ENCODE measurements around the gene SLC35E4.
"Not testable (repeated sequence)": the region's sequence is repeated elsewhere in the genome, so short reads cannot be mapped to it uniquely, and the experiment has no call there.

SLC35E4 gene

DNA sequence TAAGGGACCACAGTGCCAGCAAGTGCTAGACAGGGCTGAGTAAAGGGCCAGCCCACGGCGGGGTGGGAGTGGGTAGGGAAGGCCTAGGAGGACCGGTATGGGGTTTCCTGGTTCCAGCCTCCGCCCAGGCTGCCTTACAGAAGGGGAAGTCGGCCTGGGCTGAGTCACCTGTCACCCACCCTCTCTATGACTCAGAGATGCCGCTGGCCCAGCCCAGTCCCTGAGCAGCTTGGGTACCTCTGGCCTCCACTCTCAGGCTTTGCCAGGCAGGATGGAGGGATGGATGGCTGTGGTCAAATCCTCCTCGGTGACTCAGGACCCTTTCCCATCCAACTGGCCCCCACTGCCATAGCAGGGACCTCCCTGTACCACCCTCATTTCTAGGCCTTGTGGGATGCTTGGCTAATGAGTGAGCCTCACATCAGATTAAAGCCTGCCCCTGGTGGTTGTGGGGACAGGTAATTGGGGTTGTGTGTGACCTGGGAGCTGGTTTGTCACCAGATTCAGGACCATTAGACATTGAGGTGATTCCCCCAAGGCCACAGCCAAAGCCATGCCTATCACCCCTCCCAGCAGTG, 13.9 kb downstream of the SLC35E4 start:
- peak; percentile 55 to 73 (median 60) for DNase-seq (ENCODE audit: low read depth in 2 of 3, low spot score in 2 of 3)

DNA sequence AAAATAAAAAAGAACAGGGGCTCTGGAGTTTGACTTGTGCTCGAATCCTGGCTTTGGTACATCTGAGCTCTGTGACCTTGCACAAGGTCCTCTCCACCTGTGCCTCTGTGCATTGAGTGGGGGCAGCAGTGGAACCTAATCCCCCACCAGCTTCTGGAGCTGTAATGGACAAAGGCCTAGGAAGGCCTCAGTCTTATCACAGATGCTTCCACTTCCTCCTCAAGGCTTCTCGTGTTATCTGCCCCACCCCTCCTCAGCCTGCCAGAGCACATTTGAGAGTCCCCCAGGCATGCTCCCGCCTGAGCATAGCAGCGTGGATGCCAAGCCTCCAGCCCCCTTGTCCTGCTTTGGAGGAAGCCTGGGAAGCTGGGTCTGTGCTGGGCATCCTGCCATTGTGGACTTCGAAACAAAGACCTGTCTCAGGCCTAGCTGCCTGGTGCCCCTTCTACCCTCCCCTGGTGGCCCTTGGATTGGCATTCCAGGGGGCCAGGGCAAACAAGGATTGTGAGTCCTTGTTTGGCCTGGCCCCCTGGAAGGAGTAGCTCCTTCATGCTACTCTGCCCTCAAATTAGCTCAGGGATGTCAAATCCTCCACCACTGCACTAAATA, 15.0 kb downstream of the SLC35E4 start:
- no peak for DNase-seq (ENCODE audit: low read depth in 2 of 3, low spot score in 2 of 3)

DNA sequence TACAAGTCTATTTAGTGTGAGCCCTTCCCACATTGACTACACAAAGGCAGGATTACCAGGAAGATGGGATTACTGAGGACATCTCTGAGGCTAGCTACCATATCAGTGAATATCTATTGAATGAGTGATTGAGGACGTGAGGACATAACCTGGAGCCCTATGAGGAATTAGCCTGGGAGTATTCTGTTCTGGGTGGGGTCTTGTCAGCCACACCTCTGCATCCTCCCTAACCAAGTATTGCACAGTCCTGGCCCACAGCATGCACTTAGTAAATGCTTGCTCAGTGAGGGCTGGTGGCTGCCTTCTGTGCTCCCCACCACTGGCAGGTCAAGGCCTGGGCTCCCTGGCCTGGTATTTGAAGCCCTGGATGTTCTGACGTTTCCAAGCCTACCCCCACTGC, 17.3 kb downstream of the SLC35E4 start:
- no peak for DNase-seq (ENCODE audit: low read depth in 2 of 3, low spot score in 2 of 3)

DNA sequence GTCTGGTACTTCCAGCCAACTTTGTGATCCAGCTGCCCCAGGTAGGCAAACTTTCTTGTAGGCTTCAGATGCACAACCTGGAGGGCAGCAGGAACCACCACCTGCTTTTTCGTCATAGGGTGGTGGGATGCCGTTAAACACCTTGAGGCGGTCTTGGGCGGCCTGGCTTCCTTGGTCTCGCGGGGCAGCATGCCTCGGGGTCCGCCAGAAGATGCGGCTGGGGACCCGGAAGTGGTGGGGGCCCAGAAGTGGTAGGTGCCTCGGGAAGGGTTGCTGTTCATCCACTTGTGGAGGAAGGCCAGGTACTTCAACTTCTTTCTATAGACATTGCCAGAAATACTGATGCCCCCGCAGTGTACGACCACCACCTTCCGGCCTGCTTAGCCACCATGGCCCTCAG, 18.8 kb downstream of the SLC35E4 start:
- DNase-seq (ENCODE audit: low read depth in 2 of 3, low spot score in 2 of 3) = no peak

DNA sequence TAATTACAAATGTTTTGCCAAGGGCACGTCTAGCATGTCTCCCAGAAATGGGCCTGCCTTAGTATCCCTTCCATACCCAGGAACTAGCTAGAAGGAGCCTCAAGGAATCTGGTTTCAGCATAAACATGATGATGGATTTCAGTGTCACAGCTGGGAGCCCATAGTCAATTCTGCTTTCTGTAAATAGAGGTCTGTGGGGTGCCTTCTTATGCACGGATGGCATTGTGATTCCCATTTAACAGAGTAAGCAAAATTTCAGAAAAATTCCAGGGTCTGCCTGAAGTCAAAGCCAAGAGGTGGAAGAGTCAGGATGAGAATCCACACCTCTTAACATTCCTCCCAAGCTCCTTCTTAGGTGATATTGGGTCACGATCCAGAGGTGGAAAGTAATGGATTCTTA, 20.0 kb downstream of the SLC35E4 start:
- DNase-seq (ENCODE audit: low read depth in 2 of 3, low spot score in 2 of 3) = no peak

DNA sequence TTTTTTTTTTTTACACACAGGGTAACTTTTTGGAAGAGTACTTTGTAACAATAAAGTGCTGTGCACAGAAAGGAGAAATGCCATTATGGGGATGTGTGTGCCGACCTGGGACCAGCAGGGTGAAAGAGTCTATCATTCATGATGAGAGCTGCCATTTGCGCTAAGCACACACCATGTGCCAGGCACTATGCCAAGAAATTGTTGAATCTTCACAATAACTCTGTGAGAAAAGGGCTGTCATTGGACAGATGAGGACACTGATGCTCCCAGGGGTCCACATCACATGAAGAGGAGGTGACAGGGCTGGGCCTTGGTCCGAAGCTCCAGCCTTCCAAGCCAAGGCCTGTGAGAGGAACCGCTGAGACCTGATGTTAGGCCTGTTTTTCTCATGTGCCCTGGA, 26.5 kb downstream of the SLC35E4 start:
- DNase-seq (ENCODE audit: low read depth in 2 of 3, low spot score in 2 of 3) = no peak

DNA sequence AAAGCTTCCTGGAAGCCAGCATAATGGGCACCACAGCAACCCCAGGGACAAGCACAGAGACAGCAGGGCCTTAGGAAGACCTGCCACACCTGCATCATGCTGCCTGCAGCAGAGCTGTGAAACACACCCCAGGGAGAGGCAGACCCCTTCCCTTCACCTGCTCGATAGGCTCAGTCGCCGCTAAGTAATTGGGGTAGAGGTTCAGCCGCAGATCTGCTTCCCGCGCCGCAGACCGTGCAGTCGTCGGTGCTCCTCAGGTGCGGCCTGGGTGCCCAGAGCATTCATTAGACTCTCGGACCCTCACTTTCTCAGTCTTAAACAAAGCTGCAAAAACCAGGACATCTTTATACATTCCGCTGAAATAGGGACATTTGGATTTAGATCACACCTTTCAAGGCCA, 29.2 kb downstream of the SLC35E4 start:
- no peak for DNase-seq (ENCODE audit: low read depth in 2 of 3, low spot score in 2 of 3)

DNA sequence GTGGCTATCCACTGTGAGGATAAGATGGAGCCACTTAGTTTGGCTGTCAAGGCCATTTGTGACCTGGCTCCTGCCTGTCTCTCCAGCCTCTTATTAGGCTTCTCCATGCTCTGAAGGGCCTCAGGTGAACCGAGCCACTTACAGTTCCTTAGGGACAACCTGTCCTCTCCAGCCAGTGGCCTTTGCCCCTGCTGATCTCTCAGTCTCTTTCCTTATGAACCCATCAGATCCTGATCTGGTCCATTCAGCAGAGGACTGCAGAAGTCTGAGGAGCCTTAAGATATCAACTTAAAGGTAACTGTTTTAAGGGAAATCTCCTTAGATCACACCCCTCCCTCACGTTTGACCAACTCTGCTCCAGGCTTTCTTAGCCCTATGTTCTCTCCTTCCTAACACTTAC, 29.7 kb downstream of the SLC35E4 start:
- DNase-seq (ENCODE audit: low read depth in 2 of 3, low spot score in 2 of 3) = no peak

DNA sequence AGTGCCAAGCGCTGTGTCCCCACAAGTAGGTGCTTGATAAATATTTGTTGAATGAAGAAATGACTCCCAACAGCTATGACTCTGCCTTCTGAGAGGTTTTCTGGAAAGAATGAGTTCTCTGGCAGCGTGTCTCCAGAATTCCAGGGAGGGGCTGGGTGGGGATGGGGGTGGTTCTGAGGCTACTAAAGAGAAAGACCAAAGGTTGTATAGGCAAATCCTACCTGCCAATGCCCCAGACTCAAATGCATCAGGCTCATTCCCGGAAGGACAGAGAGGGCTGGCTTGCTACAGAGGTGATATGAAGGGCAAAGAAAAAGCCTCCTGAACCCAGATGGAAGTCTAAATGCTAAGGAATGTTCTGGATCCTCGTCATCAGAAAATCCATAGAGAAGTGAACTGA, 30.2 kb downstream of the SLC35E4 start:
- no peak for DNase-seq (ENCODE audit: low read depth in 2 of 3, low spot score in 2 of 3)

DNA sequence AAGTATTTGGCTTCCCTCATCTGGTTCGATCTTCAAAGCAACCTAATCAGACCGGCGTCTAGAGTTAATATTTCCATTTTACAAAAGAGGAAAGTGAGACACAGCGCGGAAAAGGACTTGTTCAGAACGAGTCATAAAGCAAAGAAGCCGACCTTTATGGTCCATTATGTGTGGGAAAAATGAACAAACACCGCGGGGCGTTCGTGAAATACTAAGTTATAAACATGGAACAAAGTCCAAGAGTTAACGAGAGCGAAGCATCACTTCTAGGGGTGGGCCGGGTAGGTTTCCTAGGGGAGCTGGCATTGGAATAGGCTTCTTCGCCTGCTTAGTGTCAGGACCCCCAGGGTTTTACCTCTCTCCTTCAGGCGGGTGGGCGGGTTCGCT, 31.5 kb downstream of the SLC35E4 start:
- DNase-seq (ENCODE audit: low read depth in 2 of 3, low spot score in 2 of 3) = no peak

DNA sequence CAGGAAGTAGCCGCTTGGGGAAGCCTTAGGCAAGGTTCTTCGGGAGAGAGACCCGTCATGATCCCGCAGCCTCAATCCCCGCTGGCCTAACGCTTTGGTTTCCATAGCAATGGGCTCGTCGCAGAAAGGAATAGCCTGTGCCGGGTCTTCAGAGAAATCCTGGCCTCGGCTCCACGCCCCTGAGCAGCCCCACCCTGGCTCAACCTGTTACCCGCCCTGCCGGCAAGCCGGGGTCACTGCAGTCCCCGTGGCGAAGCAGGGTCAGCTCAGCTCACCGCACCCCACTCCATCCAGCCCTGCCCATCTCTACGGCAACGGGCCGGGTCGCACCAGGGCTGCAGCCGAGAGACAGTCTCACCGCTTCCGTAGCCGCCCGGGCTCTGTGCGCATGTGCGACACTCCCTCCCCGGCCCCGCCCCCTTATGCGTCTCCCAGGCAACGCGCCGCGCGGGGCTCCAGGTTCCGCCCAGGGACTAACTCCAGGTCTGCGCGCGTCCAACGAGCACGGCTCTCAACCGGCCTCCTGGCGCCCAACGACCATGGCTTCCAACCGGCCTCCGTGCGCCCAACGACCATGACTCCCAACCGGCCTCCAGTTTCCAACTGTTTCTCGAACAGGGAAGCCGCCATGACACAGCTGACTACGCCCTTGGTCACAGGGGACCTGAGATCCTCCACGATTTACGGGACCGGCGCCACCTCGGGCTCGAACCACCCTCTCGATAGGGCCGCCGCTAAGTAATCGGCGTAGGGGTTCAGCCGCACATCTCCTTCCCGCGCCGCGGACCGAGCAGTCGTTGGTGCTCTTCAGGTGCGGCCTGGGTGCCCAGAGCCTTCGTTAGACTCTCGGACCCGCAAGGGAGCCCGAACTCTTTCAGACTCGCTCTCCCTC, 32.2 kb downstream of the SLC35E4 start, which contains the start of gene DUSP18:
Gene DUSP18 (minus strand): TSS at position 382 of the 892 bp plus-strand sequence. CDS start 3,872 bp downstream, outside the sequence.
- DNase-seq (ENCODE audit: low read depth in 2 of 3, low spot score in 2 of 3) = peak; percentile 92 to 98 (median 96)

DNA sequence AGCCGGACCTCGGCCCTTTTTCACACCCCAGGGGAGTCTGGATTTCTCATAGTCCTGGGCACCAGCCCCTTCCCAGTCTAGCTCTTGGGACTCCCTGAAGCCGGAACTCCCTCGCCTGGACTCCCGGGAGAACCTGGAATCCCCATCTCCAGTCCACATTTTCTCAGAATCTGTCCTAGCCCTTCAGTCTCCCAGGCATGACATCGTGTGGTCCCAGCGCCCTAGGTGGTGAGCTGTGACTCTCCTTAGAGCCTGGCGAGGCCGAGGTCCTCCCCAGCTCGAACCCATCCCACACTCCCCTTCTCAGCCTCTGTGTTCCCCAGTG, 32.8 kb downstream of the SLC35E4 start:
- no peak for DNase-seq (ENCODE audit: low read depth in 2 of 3, low spot score in 2 of 3)

DNA sequence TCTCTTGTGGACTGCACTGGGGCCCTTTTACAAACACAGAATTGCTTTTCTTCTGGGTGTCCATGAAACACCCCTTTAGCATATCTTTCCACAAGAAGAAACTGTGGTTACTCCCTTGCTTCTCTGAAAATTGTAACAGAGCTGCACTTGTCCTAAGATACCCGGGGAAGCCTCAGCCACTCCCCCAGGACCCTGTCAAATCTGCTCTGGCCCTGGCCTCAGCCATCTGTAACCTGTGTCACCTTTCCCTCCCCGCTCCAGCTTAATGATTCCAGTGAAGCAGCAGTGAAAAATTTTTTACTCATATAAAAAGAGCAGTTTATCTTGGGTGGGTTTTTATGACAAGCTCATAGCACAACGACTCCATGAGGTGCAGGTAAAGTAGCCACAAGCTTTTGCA, 35.5 kb downstream of the SLC35E4 start:
- no peak for DNase-seq (ENCODE audit: low read depth in 2 of 3, low spot score in 2 of 3)

DNA sequence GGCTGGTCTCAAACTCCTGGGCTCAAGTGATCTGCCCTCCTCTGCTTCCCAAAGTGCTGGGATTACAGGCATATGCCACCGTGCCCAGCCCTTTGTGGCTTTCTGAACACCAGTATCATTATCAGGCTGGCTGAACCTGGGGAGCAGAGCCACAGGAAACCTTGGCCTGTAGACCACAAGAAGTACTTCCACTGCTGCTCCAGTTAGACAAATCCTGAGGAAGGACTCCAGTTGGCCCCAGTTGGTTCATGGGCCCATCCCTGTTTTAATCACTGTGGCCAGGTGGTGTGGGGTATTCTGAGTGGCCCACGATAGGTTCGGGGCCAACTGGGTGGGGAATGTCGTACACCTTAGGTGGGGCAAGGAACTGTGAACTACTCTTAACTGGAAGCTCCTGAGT, 37.6 kb downstream of the SLC35E4 start:
- DNase-seq (ENCODE audit: low read depth in 2 of 3, low spot score in 2 of 3) = no peak

DNA sequence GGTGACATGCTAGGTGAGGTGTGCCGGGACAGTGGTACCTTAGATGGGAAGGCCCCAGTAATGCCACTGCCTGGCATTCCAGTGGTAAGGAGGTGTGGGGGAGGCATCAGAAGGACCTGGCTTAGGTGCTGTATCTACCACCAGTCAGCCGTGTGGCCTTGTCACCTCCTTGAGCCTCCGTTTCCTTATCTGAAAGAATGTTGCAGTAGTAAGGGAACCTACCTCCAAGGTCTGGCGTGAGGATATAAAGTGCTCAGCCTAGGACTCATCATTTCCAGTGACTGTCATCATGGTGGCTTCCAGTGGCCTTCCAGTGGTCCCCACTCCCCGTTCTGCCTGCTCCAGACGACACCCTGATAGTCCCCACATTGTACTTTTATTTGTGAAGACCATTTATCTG, 38.9 kb downstream of the SLC35E4 start:
- no peak for DNase-seq (ENCODE audit: low read depth in 2 of 3, low spot score in 2 of 3)

DNA sequence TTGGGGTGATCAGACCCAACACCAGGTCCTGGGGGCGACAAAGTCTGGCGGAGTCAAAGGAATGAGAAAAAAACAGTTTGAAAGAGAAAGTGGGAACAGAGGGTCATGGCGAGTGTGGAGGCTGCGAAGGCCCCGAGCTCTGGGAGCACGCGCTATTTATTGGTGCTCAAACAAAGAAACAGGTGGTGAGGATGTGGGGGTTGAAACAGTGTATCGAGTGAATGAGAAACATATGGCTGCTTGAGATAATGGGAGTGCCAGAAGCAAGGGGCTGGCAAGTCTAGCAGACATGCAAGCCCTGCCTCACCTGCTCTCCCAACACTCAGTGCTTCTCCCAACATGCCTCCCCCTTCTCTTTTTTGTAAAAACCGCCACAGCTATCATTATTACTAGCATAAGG, 39.9 kb downstream of the SLC35E4 start:
- no peak for DNase-seq (ENCODE audit: low read depth in 2 of 3, low spot score in 2 of 3)

DNA sequence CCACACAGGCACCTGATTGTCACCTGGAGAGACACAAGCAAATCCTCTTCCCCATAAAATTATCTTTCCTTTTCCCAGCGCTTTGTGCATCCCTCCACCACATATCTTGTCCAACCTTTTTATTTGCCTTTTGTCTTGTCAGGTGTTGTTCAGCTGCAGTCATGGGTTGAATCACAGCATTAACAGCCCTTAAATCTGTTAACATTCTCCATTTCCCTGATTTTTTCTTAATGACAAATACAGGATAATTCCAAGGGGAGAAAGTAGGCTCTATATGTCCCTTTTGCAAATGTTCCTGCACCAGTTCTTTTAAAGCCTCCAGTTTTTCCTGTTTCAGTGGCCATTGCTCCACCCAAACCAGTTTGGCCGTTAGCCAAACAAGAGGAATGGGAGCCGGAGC, 41.0 kb downstream of the SLC35E4 start:
- not testable (repeated sequence) for DNase-seq (ENCODE audit: low read depth in 2 of 3, low spot score in 2 of 3)

DNA sequence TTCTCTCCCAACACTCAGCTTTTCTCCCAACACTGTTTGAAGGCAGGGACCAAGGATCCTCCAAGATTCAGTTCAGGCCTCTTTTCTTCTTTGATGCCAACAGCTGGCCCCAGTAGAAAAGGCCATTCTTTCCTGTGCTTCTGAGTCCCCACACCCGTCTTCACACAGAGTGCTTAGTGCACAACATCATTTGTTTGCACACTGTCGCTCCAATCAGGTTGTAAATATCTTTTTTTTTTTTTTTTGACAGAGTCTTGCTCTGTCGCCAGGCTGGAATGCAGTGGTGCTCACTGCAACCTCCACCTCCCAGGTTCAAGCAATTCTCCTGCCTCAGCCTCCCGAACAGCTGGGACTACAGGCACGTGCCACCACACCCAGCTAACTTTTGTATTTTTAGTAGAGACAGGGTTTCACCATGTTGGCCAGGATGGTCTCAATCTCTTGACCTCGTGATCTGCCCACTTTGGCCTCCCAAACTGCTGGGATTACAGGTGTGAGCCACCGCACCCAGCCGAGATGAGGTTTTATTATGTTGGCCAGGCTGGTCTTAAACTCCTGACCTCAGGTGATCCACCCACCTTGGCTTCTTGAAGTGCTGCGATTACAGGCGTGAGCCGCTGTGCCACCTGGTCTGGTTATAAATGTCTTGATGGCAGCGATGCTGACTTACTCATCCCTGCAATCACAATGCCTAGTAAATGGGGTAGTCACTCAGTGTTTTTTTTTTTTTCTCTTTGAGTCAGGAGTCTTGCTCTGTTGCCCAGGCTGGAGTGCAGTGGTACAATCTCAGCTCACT, 44.5 kb downstream of the SLC35E4 start:
- not testable (repeated sequence) for DNase-seq (ENCODE audit: low read depth in 2 of 3, low spot score in 2 of 3)

DNA sequence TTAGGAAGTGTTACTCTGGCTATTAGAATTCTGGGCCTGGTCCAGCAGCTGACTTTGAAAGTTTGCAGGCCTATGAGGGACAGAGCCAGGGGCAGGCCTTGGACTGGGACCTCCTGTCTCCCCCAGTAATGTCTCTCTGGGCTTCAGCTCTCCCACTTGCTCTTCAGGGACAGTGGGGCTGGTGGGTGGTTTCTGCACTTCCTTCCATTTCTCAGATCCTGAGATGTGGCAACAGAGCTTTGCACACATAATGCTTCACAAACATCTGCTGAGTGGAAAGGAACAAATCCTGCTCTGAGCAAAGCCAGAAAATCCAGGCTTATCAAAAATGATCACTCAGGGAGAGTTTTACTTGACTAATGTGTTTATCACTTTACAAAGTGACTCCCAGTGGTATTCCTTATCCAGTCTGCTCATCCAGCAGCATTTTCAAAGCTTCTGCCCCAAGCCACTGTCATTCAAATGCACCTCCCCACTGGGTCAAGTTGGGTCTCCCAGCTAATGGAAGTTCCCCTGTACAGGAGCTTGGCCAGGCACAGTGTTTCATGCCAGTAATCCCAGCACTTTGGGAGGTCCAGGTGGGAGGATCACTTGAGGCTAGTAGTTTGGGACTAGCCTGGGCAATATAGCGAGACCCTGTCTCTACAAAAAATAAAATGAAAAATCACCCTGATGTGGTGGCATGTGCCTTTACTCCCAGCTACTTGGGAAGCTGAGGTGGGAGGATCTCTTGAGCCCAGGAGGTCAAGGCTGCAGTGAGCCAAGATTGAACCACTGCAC, 45.6 kb downstream of the SLC35E4 start:
- no peak for DNase-seq (ENCODE audit: low read depth in 2 of 3, low spot score in 2 of 3)

DNA sequence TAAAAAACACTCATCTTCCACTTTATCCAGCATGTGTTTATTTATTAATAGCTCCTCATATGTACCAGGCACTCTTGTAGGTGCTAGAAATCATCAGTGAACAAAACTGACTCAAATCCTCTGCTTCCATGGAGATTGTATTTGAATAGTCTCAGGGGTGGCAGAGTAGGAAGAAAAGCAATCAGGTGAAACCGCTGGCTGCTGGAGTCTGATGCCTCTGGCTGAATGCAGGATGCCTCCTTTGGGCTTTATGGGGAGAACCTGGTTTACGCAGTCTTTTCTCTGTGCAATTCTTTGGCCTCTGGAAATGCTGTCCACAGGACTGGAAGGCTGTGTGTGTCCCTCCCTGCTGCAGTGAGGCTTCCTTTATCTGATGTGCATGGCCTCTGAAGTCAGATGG, 46.2 kb downstream of the SLC35E4 start:
- DNase-seq (ENCODE audit: low read depth in 2 of 3, low spot score in 2 of 3) = no peak

DNA sequence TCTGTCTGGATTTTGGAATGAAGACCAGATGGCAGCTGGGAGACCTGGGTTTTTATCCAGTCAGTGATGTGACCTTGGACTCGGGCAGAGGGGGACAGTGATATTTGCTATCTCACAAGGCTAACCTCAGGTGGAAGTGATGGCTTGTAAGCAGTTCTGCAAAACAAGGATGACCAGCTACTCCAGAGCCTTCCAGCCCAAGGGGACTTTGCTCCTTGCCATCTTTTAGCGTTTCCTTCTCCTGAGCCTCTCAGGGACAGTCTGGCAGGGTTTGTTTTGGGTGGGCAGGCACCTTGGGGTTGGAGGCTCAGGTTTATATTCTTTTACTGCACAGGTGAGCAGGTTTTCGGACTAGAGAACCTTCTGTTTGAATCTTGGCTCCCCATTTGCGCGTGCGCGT, 49.6 kb downstream of the SLC35E4 start:
- no peak for DNase-seq (ENCODE audit: low read depth in 2 of 3, low spot score in 2 of 3)
